ENCODE results near the gene ANKRD39.

ANKRD39 gene

DNA sequence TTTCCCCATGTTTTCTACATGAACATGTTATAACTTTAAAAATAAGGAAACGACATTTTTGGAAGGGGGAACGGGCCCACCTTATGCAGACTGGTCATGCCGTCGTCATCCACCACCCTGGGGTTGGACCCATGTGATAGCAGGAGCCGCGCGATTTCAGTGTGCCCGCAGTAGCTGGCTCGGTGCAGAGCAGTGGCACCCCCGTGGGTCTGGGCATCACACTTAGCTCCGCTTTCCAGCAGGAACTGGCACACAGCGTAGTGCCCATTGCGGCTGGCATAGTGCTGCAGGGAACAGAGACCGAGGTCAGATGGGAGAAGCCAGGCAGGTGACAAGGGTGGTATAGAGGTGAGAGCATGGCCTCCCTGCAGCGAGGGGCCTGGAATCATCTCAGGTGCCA is 4.5 kb downstream of the ANKRD39 start:
- no peak for DNase-seq

DNA sequence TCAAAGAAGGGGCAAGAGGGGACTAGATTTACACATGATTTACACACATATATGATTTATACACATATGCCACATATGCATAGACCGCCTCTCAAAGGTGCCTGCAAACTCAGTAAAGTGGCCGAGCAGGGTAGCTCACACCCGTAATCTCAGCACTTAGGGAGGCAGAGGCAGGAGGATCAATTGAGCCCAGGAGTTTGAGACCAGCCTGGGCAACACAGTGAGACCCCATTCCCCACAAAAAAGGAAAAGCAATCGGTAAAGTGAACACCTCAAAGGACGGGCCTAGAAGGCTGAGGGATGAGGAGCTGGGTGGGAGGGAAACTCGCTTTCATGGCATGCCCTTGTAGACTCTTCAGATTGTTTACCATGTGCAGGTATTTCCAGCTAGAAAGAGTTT is 5.1 kb downstream of the ANKRD39 start:
- DNase-seq = no peak

DNA sequence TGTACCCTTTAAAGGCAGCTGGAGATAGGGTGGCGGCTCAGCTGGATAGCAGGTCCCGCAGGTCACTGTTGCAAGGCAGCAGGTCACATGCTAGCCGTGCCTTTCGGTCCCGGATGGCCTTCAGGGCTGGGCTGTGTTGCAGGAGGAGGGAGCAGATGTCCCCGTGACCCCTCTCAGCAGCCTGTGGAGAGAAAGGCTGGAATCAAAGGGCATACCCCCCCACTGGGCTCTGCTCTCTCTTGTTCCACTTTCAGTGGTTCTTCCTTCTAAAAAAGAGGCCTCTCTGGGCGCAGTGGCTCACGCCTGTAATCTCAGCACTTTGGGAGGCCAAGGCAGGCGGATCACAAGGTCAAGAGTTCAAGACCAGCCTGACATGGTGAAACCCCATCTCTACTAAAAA is 9.6 kb downstream of the ANKRD39 start:
- no peak for DNase-seq

DNA sequence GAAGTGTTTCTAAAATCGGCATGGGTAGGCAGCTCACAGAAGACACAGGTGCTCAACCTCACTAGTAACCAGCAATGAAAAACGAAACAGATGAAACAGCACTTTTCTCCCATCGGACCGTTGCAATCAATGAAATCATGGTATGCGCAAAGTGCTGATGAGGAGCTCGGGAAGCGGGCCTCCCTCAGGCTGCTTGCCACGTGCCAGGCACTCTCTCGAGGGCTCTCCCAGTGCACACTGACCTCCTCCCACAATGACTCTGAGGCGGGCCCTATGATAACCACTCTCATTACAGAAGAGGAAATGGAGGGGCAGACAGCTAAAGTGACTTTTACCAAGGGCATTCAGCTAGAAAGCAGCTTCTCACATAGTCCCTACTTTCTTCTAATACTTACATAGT is 10.2 kb downstream of the ANKRD39 start:
- no peak for DNase-seq

DNA sequence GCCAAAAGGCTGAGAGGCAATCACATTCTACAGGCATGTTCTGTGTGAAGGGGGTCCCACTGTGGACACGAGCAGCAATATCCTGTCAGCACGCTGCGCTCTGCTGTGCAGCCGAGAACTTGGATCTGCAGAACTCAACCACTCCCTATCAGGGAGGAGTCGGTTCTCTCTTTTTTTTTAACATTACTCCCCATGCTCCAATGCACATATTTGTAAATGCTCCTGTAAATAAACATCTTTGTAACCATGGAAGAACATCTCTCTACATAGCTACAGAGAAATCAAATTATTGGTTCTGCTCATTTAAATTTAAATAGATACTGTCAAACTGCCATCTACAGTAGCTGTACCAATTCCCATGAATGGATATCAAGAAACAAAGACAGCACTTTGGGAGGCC is 11.0 kb downstream of the ANKRD39 start:
- no peak for DNase-seq

DNA sequence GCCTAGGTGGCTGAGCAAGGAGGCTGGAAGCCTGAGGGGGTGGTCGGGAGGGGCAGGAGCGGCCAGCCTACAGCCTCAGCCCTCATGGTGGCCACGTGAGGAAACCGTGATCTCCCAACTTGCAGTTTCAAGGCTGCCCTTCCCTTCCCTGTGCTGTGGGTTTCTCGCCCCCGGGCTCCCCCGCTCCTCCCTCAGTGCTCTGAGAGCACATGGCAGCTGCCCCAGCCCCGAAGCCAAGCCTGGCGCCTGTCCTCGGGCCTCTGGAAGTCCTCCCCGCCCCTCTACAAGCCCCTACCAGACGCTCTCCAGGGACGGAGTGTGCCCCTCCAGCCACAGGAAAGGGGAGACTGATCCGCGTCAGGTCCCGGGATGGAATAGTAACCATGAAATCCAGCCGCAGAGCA is 13.4 kb downstream of the ANKRD39 start:
- no peak for DNase-seq

DNA sequence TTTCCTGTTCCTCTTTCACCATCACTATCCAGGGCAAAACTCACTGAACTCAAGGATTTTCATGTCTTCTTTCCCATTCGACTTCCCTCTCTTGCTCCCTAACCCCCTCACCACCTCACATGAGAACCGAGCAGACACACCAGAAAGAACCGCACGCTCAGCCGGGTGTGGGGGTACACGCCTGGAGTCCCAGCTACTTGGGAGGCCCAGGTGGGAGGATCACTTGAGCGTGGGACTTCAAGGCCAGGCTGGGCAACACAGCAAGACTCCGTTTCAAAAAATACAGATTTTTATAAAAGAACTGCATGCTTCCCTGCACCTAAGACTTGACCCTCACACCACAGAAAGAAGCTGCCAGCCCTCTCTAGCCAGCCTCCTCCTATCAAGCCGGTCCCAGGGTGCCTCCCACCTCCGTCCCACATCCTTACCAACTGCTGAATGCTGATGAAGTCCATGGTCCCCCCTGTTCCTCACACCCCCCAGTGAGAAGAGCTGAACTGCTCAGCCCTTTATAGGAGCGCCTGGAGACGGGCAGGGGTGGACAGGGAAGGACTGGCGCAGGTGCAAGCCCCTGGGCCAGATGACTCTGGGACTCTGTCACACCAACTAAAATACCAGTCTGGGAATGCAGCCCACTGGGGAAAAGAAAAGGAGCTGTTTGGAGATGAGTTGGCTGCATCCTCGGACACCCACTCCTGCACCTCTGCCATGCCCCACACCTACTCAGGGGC is 14.1 kb downstream of the ANKRD39 start, which contains the start of gene ANKRD23:
Gene ANKRD23 (minus strand): TSS at position 484 of the 731 bp plus-strand sequence. CDS start 29 bp downstream, at position 455.
- no peak for DNase-seq

DNA sequence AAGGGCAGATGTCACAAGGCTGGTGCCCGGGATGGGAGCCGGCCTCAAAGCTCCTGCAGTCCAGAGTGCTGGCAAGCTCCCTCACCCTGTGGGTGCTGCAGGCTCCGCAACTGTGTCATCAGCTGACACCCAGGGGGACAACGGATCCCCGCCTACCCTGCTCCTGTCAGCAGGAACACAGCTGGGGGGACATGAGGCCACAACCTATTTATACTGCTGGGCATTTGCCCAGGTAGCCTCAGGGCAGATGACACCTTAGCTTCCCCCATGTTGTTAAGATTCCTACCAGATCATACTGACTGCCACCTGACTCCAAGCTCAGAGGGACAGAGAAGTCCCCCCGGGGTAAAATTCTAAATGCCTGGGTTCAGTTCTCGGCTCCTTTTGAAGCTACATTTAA is 15.2 kb downstream of the ANKRD39 start:
- DNase-seq = no peak

DNA sequence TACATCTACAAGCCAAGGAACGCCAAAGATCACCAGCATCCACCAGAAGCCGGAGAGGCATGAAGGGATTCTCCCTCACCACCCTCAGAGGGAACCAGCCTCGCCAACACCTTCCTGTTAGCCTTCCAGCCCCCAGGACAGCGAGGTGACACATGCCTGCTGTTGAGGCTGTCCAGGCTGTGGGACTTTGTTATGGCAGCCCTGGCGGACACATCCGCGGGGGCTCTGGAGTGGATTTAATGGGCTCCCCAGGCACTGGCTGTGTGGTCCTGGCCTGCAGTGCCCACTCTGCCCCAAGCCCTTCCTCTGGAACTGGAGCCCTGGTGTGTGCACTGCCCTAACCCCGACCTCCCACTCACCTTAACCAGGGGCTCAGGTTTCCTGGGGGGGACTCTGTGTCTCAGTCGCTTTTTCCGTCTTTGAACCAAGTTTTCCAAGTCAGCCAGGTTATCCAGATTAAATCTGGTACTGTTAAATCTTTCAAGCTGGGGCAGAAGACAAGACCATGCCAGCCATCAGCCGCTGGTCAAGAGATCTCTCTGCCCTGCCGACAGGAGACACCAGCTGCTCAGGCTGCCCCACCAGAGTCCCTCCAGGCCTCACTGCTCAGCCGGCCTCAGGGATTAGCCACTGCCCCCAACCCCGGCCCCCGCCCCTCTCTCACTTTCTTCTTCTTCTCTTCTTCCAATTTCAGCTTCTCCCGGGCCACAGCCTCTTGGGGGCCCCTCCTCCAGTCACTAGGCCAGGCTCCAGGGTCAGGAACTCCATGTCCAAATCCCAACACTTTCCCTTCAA is 15.9 kb downstream of the ANKRD39 start:
- no peak for DNase-seq

DNA sequence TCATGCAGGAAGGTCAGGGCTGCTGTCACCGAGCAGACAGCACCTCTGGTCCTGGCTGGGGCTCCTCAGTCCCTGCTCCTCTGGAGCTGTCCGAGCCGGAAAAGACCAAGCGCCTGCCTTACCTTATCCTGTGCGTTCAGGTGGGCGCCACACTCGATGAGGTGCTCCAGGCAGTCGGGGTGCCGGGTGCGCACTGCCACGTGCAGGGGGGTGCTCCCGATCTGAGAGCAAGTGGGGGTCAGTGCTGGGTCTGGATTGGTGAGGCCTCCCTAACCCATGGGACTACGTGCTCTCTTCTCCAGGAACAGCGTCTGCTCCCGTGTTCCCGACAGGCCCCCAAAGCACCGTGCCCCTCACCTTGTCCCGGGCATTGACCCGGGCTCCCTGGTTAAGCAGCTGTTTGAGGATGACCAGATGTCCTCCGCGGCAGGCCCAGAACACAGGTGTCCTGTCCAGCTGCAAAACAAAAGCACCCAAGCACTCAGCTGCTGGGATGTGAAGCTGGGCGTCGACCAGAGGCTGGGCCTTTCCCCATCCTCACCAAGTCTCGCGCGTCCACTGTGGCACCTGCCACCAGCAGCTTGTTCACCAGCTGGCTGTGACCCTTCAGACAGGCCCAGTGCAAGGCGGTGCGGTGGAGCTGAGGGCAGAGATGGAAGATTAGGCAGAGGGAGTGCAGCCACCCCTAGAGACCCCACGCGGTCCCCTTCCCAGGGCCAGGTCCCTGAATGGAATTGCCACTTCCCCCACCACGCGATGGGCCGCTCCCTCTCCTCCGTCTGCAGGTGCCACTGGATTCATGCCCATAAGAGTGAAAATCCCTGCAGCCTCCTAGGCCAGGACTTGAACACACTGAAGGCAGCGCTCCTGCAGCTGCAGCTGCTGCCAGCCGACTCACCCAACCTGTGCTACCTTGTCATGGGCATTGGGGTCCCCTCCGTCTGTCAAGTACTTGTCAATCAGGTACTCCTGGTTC is 17.7 kb downstream of the ANKRD39 start:
- no peak for DNase-seq

DNA sequence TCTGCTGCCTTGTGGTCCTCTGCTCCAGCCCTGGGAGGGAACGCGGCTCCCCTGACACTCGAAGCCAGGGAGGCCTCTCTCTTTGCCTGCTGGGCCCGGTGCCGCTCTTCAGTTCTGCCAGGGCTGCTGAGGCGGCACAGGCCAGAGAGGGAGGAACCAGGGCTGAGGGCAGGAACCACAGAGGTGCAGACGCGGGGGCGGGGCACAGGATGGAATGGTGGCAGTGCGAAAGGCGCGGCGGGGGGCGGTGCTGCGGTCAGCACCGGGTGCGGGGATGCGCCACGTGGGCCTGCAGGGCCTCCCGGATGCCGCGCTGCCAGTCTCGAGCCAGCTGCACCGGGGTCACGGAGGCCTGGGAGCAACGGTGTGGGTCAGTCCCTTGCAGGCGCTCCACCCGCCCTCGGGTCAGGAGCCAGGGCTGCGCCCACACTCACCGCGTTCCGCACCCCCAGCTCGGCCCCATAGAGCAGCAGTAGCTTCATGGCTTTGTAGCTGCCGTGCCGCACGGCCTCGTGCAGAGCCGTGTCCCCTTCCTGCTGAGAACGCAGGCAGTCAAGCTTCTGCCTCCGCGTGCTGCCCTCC is 18.4 kb downstream of the ANKRD39 start:
- no peak for DNase-seq

DNA sequence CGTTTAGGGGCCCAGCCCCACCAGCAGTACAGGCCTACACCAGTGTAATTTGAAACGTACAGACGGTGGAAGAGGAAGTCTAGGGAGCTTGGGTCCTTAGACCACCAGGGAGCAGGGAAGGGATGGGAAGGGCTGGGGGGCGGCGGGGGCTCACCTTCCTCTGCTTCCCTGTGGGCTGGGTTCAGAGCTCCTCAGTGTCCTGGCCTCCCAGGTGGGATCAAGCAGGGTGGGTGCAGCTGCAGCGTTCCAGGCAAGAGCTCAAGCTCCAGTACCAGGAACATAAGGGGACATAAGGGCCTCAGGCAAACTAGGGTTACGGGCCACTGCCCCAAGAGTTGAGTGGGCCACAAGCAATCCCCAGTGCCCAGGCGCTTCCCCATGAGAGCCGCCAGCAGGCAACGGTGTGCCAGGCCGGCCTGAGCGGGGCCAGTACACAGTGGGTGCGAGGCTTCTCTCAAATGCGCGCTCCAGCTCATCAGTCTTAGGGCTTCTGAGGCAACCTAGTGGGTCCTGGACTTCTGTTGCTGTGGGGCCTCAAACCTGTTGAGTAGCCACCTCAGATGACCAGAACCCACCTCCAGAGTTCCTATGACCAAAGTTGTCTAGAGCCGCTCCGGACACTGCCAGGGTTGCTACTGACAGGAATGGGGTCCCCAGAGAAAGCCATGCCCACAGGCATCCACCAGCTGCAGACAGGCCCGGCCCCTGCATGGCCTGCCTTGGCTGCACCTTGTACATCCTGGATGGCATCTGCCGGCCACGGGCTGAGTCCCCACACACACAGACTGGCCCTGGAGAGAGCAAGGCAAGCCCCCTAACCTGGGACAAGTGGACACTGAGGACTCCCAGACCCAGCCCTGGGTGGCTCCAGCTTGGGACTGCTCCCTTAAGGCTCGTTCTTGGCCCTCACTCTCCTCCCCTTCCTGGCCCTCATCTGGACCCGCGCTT is 19.2 kb downstream of the ANKRD39 start:
- DNase-seq = no peak

DNA sequence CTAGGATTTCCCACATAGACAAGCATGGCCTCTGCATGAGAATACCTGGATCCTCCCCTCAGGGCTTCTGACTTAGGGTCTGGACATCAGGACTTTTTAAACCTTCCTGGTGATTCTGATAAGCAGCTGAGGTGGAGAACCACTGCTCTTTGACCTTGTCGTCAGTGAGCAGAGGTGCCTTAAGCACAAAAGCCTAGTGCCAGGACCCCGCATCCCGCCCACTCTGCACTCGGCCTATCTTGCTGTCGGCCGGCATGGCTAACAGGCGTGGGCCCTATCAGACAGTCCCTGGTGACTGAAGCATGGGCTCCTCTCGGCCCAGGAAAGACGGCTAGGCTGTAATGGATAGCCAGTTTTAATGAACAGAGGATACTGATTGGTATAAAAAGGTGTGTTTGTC is 20.2 kb downstream of the ANKRD39 start:
- no peak for DNase-seq

DNA sequence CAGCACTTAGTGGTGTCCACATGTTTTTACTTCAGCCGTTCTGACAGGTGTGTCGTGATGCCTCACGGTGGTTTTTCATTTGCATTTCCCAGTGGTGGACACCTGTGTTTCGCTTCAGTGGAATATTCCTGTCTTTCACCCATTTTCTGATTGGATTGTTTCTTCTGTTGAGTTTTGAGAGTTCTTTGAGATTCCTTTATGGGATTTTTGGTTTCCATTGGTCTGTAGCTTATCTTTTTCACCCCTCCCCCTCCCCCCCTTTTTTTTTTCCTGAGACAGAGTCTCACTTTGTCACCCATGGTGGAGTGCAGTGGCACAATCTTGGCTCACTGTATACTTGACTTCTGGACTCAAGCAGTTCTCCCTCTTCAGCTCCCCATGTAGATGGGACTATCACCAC is 22.0 kb downstream of the ANKRD39 start:
- DNase-seq = no peak

DNA sequence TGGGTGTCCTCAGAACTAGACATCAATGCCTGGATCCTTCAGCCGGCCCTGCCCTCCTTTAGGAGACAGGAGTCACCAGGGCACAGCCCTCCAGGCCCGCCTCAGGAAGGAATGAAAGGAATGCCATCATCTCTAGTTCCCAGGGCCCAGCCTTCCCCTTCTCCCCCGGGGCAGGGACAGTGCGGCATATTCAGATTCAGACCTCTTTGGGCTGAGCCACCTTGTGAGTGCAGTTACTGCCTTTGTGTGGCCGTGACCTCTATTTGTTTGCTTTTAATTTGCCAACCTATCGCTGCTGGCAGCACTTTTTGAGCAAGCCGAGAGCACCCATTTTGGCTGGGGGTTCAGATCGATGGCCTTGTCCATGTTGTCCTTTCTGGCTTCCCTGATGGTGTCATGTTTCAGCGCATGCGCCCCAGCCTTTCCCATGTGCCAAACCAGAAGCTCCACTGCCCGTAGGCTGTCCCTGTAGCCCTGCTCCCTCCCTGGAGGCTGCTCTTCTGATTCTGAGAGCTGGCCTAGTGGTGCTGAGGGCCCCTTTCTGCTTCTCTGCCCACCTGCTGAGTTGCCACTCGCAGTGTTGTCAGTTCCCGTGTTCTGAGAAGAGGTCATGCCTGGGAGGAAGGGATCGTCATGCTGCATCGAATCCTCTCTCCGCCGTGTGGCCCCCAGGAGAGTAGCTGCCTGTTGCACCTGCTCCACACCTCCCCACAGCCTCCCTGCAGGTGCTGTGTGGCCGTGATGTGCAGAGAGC is 24.9 kb downstream of the ANKRD39 start:
- DNase-seq = no peak

DNA sequence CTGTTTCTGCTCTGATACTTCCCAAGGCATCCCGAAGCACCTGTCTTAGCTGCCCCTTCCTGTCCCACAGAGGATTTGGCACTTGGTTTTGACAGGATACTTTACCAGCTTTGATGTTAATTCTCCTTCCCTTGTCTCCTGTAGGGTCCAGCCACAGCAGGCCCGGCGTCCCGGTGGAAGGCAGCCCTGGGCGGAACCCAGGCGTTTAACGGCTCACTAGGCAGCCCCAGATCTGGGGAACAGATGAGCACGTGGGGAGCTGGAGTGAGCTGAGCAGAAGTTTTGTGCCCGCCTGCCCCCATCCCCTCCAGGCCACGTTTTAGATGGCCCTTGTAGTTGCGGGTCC is 25.4 kb downstream of the ANKRD39 start:
- no peak for DNase-seq

DNA sequence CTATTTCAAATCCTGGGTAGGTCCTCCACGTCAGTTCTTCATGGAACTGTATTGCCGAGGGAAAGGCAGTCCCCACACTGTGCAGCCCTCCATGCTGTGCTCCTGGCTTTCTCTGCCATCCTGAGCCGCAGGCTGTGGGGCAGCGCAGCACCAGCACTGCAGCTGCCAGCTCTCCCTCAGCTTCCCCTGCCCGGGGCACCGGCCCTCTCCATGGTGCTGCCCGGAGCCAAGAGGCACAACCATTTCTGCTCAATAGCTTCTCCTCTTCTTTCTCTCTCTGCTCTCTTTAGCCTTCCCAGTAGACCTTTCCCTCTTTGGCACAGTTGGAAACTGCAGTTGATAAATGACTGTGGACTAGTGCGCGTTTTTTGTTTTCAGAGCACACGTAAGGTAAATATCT is 26.1 kb downstream of the ANKRD39 start:
- DNase-seq = no peak

DNA sequence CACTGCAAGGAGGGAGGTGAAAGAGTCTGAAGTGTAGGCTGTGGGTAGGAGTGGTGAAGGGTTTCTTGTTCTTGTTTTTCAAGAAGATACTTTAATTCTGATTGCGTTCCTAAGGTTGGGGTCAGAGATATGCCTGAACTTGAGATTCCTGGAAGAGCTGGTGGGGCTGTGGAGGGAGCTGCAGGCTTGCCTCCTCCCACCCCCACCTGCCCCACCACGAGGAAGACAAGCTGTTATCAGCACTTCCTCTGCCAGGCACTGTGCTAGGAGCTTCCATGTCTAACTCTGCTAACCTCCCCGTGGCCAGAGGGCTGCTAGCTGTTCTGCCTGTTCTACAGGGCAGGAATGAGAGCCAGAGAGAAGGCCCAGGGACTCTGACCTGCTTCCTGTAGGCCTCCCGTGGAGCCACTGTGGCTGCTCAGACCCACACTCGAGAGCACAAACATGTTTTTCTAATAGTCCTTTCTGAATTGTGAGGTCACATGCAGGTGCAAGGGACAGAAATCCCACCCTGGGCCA is 27.7 kb downstream of the ANKRD39 start:
- no peak for DNase-seq

DNA sequence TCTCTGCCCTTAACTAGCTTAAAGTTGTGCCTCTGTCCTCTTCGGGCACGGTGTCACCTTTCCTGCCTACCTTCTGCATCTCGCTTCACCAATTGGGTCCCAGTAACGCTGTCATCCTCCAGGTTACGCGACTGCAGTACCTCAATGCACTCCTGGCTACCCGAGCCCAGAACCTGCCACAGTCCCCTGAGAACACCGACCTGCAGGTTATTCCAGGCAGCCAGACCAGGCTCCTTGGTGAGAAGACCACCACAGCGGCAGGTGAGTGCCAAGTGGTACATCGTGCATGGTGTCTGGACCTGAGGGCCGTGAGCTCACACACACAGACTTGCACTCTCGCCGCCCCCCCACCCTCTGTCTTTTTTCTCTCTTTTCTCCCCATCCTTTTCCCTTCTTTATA is 28.9 kb downstream of the ANKRD39 start:
- no peak for DNase-seq

DNA sequence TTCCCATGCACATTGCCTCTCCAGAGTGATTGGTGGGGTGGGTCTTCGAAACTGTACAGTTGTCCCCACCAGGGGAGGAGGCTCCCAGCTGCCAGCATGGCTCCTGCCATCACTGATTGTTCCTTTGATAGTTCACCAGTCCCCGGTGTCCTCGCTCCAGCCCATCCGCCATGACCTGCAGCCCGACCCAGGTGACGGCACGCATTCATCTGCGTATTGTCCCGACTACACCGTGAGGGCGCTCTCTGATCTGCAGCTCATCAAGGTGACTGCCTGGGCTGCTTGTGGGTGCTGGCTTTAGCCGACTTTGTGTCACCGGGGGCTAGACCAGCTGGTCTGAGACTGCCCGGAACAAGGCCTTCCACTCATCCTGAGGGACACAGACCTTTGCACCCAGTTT is 29.4 kb downstream of the ANKRD39 start:
- DNase-seq = no peak
